Bronchial epithelial cell (primary cell): Measurements from ENCODE around the gene NAXE. TPM values are rescaled to one million over a fixed set of nuclear protein-coding genes. Genes with fewer than 3 reads are reported as not detected.

ENCODE experiments used
- DNase-seq: peaks from one replicate; pipeline ENCODE4 v3.0.0-alpha.2; 2010; ENCODE audit warnings: low read depth
- FAIRE-seq: peaks from 2 replicates; lab custom pipeline; 2011; peaks lifted over from hg19 to GRCh38; lab: Jason Lieb, UNC
- H3K27me3 ChIP-seq: 2 replicates; pipeline ENCODE4 v1.5.1; 2011; ENCODE audit warnings: low read length; ENCODE audit not compliant: control insufficient read depth, insufficient read depth
- H3K36me3 ChIP-seq: 2 replicates; pipeline ENCODE4 v1.5.1; 2011; ENCODE audit warnings: low read length; ENCODE audit not compliant: control insufficient read depth, insufficient read depth
- H3K4me3 ChIP-seq: 2 replicates; pipeline ENCODE4 v1.5.1; 2011; ENCODE audit warnings: mild to moderate bottlenecking, low read depth, low read length, control low read depth
- CTCF ChIP-seq: IDR thresholded peaks from 2 replicates; pipeline ENCODE4 v1.5.1; 2011; ENCODE audit warnings: mild to moderate bottlenecking, moderate library complexity, low read length, control low read depth, inconsistent platforms; ENCODE audit not compliant: insufficient read depth, severe bottlenecking
- total RNA-seq: library from RNA; depleted of rRNA; stranded (reverse); fragments of >200 nt; gene quantifications from 2 replicates; pipeline ENCODE4 v1.2.1, GENCODE V29; 2014

NAXE gene
- total RNA-seq, 1 donor from 2014 or later, result 142 TPM

- no peak for TF ChIP-seq CTCF
- DNase-seq (no peak), FAIRE-seq (no peak)
- H3K36me3 ChIP-seq, result peaks cover 15% of the 10 kb centered on the region
- H3K27me3 ChIP-seq, result no peaks in the 10 kb centered on the region
- peak overlapping the region; percentile 89 for H3K4me3 ChIP-seq
Measured at GRCh38 chr1:156591181-156591431, 470 bp upstream of the NAXE start.

GRCh38 chr1:156592158-156592909 lies 758 bp downstream of the NAXE start:
- no peak for FAIRE-seq
- no peaks in the 10 kb centered on the region for H3K27me3 ChIP-seq
- no peak for TF ChIP-seq CTCF
- no peak for DNase-seq
- peak overlapping the region; percentile 89 for H3K4me3 ChIP-seq
- peaks cover 20% of the 10 kb centered on the region for H3K36me3 ChIP-seq

GRCh38 chr1:156592910-156593660 lies 1.5 kb downstream of the NAXE start:
- no peak for FAIRE-seq
- peaks cover 22% of the 10 kb centered on the region for H3K36me3 ChIP-seq

GRCh38 chr1:156593661-156593989 lies 2.0 kb downstream of the NAXE start:
- no peak for FAIRE-seq
- no peak overlapping the region for H3K4me3 ChIP-seq
- no peak for TF ChIP-seq CTCF
- H3K36me3 ChIP-seq, result peaks cover 24% of the 10 kb centered on the region
- DNase-seq, result no peak
- no peaks in the 10 kb centered on the region for H3K27me3 ChIP-seq

More at GRCh38 chr1:156592910-156593660, 1.5 kb downstream of the NAXE start:
- no peak overlapping the region for H3K4me3 ChIP-seq
- no peak for DNase-seq
- no peak for TF ChIP-seq CTCF
- H3K27me3 ChIP-seq, result no peaks in the 10 kb centered on the region

GRCh38 chr1:156594190-156594589 lies 2.6 kb downstream of the NAXE start:
- FAIRE-seq, result no peak
- Histone ChIP-seq H3K36me3 (peaks cover 24% of the 10 kb centered on the region), H3K27me3 (no peaks in the 10 kb centered on the region), H3K4me3 (no peak overlapping the region)
- no peak for DNase-seq
- TF ChIP-seq CTCF, result no peak

GRCh38 chr1:156595016-156595415 lies 3.4 kb downstream of the NAXE start:
- no peak for TF ChIP-seq CTCF
- no peaks in the 10 kb centered on the region for H3K27me3 ChIP-seq
- no peak for DNase-seq
- no peak overlapping the region for H3K4me3 ChIP-seq
- FAIRE-seq, result no peak
- peaks cover 24% of the 10 kb centered on the region for H3K36me3 ChIP-seq
